GM10847 (cell line): Measurements from ENCODE around the gene DPM3.
A peak's percentile ranks its signal among the peaks of the same experiment; 100 is the strongest.

Experiments used
- POLR2A ChIP-seq: IDR thresholded peaks from 2 replicates; pipeline ENCODE4 v1.6.1; 2011; ENCODE audit not compliant: insufficient read length; ENCODE audit errors: extremely low read depth

DPM3 gene

GRCh38 chr1:155178441-155179111, 38.2 kb upstream of the DPM3 start:
- TF ChIP-seq POLR2A = no peak

- no peak for TF ChIP-seq POLR2A
Measured at GRCh38 chr1:155177918-155178281, 37.6 kb upstream of the DPM3 start.

GRCh38 chr1:155177192-155177917, 37.0 kb upstream of the DPM3 start:
- TF ChIP-seq POLR2A = no peak

- no peak for TF ChIP-seq POLR2A
Measured at GRCh38 chr1:155176544-155177071, 36.3 kb upstream of the DPM3 start.

GRCh38 chr1:155175927-155176371, 35.6 kb upstream of the DPM3 start:
- TF ChIP-seq POLR2A = no peak

GRCh38 chr1:155175281-155175926, 35.1 kb upstream of the DPM3 start:
- no peak for TF ChIP-seq POLR2A

GRCh38 chr1:155174324-155175280, 34.3 kb upstream of the DPM3 start:
- TF ChIP-seq POLR2A = no peak

- TF ChIP-seq POLR2A = no peak
Measured at GRCh38 chr1:155173478-155174323, 33.4 kb upstream of the DPM3 start, which contains the start of gene TRIM46. TSS of gene TRIM46 (plus strand) at chr1:155173849. CDS start at chr1:155173967, 118 bp downstream.

- peak; percentile 82 for TF ChIP-seq POLR2A
Measured at GRCh38 chr1:155172732-155173477, 32.6 kb upstream of the DPM3 start, which contains the start of gene KRTCAP2. TSS of gene KRTCAP2 (minus strand) at chr1:155173304. CDS start at chr1:155173224, 80 bp downstream.

- no peak for TF ChIP-seq POLR2A
Measured at GRCh38 chr1:155171836-155172731, 31.8 kb upstream of the DPM3 start.

- TF ChIP-seq POLR2A = no peak
Measured at GRCh38 chr1:155170806-155171205, 30.5 kb upstream of the DPM3 start.

- TF ChIP-seq POLR2A = no peak
Measured at GRCh38 chr1:155170101-155170785, 29.9 kb upstream of the DPM3 start.

GRCh38 chr1:155169541-155169940, 29.2 kb upstream of the DPM3 start:
- TF ChIP-seq POLR2A = no peak
